HCT116 (cell line): Measurements from ENCODE around the gene FAT2. TPM values are rescaled to one million over a fixed set of nuclear protein-coding genes. Genes with fewer than 3 reads are reported as not detected.

Experiments
- ATAC-seq: fragments of 200-7000 bp; cut with Tn5 transposase; 2 replicates; pipeline ENCODE4 v1.9.1; 2020; ENCODE audit warnings: mild to moderate bottlenecking, moderate library complexity
- BruUV-seq: library from RNA; stranded (reverse); fragments of 400-500 nt; replicated peaks from 2 replicates; lab custom pipeline; 2021; lab: Mats Ljungman, UMichigan
- CTCF ChIA-PET: fragments of 300-600 bp; sonication (Branson Sonifier 250); formaldehyde crosslinking; loops from one replicate; lab custom pipeline; 2021; ENCODE audit warnings: antibody characterized with exemption; lab: Charles Lee
- POLR2A ChIA-PET: fragments of 300-600, 350-600 bp; sonication (Branson Sonifier 250); formaldehyde crosslinking; loops from one replicate; lab custom pipeline; 2021; ENCODE audit warnings: antibody characterized with exemption; lab: Charles Lee
- RAD21 ChIA-PET, 2 experiments: fragments of 300-600 bp; sonication (Branson Sonifier 250); formaldehyde crosslinking; loops; one replicate each; lab custom pipeline; 2023; ENCODE audit warnings: low total read pairs in 2 of 2; ENCODE audit not compliant: uncharacterized antibody in 2 of 2, unreplicated experiment in 2 of 2, low non-redundant PET in 1 of 2; lab: Charles Lee
- DNase-seq: peaks from one replicate; pipeline ENCODE4 v3.0.0-alpha.2; 2010; ENCODE audit warnings: low read depth, low spot score
- H2AFZ ChIP-seq: fragments of 200-600 bp; shearing (Covaris generic), sonication (generic); 2 replicates; pipeline ENCODE4 v1.6.1; 2017; ENCODE audit warnings: low read depth, mixed run types, mixed read lengths, antibody characterized with exemption, low read length; ENCODE audit not compliant: poor library complexity, severe bottlenecking
- H3K27ac ChIP-seq: 2 replicates; pipeline ENCODE4 v1.5.1; 2012; ENCODE audit warnings: low read depth, low read length
- H3K27me3 ChIP-seq: fragments of 200-600 bp; sonication (generic); 2 replicates; pipeline ENCODE4 v1.6.1; 2016; ENCODE audit warnings: mixed run types, low read length, mixed read lengths; ENCODE audit not compliant: insufficient read depth
- H3K36me3 ChIP-seq, 2 experiments: fragments of 200-500 bp in 1 of 2; fragments of 200-600 bp in 1 of 2; sonication (Bioruptor generic) in 1 of 2; sonication (generic) in 1 of 2; 2 replicates each; pipeline versions ENCODE4 v1.5.1 to v1.6.1; 2014 to 2016; ENCODE audit warnings: low read length in 2 of 2, inconsistent platforms in 1 of 2, mixed read lengths in 1 of 2, mixed run types in 1 of 2; ENCODE audit not compliant: insufficient read depth in 2 of 2, control insufficient read depth in 1 of 2
- H3K4me1 ChIP-seq, 2 experiments: fragments of 200-600 bp in 1 of 2; sonication (generic) in 1 of 2; 2 replicates each; pipeline versions ENCODE4 v1.5.1 to v1.6.1; 2012 to 2017; ENCODE audit warnings: low read length in 2 of 2, inconsistent platforms in 1 of 2, mild to moderate bottlenecking in 1 of 2, mixed read lengths in 1 of 2, mixed run types in 1 of 2, moderate library complexity in 1 of 2; ENCODE audit not compliant: insufficient read depth in 2 of 2, control insufficient read depth in 1 of 2
- H3K4me2 ChIP-seq: fragments of 200-600 bp; sonication (generic); 2 replicates; pipeline ENCODE4 v1.6.1; 2017; ENCODE audit warnings: mixed run types, low read length, mixed read lengths
- H3K4me3 ChIP-seq, 2 experiments: fragments of 200-600 bp in 1 of 2; sonication (generic) in 1 of 2; replicated peaks in 1 of 2; 2 replicates each; pipeline ENCODE4 v1.5.1; 2011 to 2016; ENCODE audit warnings: low read length in 2 of 2, control low read depth in 1 of 2, low read depth in 1 of 2, mild to moderate bottlenecking in 1 of 2, mixed read lengths in 1 of 2, mixed run types in 1 of 2
- H3K79me2 ChIP-seq: fragments of 200-600 bp; sonication (generic); 2 replicates; pipeline ENCODE4 v1.6.1; 2017; ENCODE audit warnings: mild to moderate bottlenecking, mixed run types, low read length, moderate library complexity, mixed read lengths; ENCODE audit not compliant: insufficient read depth
- H3K9ac ChIP-seq: fragments of 200-600 bp; sonication (generic); 2 replicates; pipeline ENCODE4 v1.6.1; 2016; ENCODE audit warnings: low read length, mixed read lengths
- H3K9me2 ChIP-seq: fragments of 200-600 bp; sonication (generic), shearing (Covaris generic); 2 replicates; pipeline ENCODE4 v1.6.1; 2017; ENCODE audit warnings: mixed run types, mild to moderate bottlenecking, moderate library complexity; ENCODE audit not compliant: insufficient read depth
- H3K9me3 ChIP-seq, 2 experiments: fragments of 200-500 bp in 1 of 2; fragments of 200-600 bp in 1 of 2; sonication (Bioruptor generic) in 1 of 2; sonication (generic) in 1 of 2; 2 replicates each; pipeline ENCODE4 v1.6.1; 2014 to 2017; ENCODE audit warnings: low read length in 2 of 2, mixed read lengths in 2 of 2, inconsistent platforms in 1 of 2, low read depth in 1 of 2, mild to moderate bottlenecking in 1 of 2, mixed run types in 1 of 2, moderate library complexity in 1 of 2; ENCODE audit not compliant: control insufficient read depth in 1 of 2, insufficient read depth in 1 of 2
- H4K20me1 ChIP-seq: fragments of 200-600 bp; sonication (generic), shearing (Covaris generic); 2 replicates; pipeline ENCODE4 v1.6.1; 2017; ENCODE audit warnings: mixed run types, mild to moderate bottlenecking, moderate library complexity; ENCODE audit not compliant: insufficient read depth
- CBX3 ChIP-seq: IDR thresholded peaks from 2 replicates; pipeline ENCODE4 v1.6.1; 2012; ENCODE audit warnings: low read depth
- CEBPB ChIP-seq: IDR thresholded peaks from 2 replicates; pipeline ENCODE4 v1.6.1; 2012; ENCODE audit warnings: low read depth
- EGR1 ChIP-seq: IDR thresholded peaks from 2 replicates; pipeline ENCODE4 v1.6.1; 2012; ENCODE audit warnings: low read depth
- ELF1 ChIP-seq: IDR thresholded peaks from 2 replicates; pipeline ENCODE4 v1.6.1; 2012; ENCODE audit warnings: low read depth, borderline replicate concordance
- EZH2 ChIP-seq: fragments of 200-600 bp; sonication (generic); IDR thresholded peaks from 2 replicates; pipeline ENCODE4 v1.6.1; 2017; ENCODE audit warnings: antibody characterized with exemption, mixed run types
- JUND ChIP-seq: IDR thresholded peaks from 2 replicates; pipeline ENCODE4 v1.6.1; 2012
- POLR2AphosphoS5 ChIP-seq: IDR thresholded peaks from 2 replicates; pipeline ENCODE4 v1.6.1; 2011; ENCODE audit warnings: mild to moderate bottlenecking, low read depth, low read length, moderate library complexity
- SP1 ChIP-seq: IDR thresholded peaks from 2 replicates; pipeline ENCODE4 v1.6.1; 2012; ENCODE audit warnings: low read depth
- SRF ChIP-seq: IDR thresholded peaks from 2 replicates; pipeline ENCODE4 v1.6.1; 2012; ENCODE audit warnings: low read depth
- YY1 ChIP-seq: IDR thresholded peaks from 2 replicates; pipeline ENCODE4 v1.6.1; 2011; ENCODE audit warnings: low read length, low read depth, moderate library complexity, mild to moderate bottlenecking; ENCODE audit not compliant: insufficient replicate concordance; ENCODE audit errors: extremely low read depth
- ZFX ChIP-seq: fragments of 450-650 bp; IDR thresholded peaks from 2 replicates; pipeline ENCODE4 v1.6.1; 2017
- ZNF274 ChIP-seq: fragments of 200-500 bp; sonication (Bioruptor generic); IDR thresholded peaks from 2 replicates; pipeline ENCODE4 v1.6.1; 2014; ENCODE audit warnings: mild to moderate bottlenecking, low read depth, low read length, inconsistent platforms
- intact Hi-C: fragments of 100-400 bp; cut with micrococcal nuclease; formaldehyde crosslinking; loops from 2 replicates; pipeline ENCODE4 v1.10.0; 2022
- total RNA-seq: library from RNA; stranded (reverse); gene quantifications from one replicate; pipeline ENCODE4 v1.2.1, GENCODE V29; 2021; ENCODE audit not compliant: unreplicated experiment
- TF ChIP-seq, protein P1 (sequence below), 3 experiments: fragments of 200-600 bp in 1 of 3; sonication (generic) in 1 of 3; IDR thresholded peaks in 2 of 3; conservative IDR thresholded peaks in 1 of 3; 2 replicates each; pipeline ENCODE4 v1.5.1; 2012 to 2017; ENCODE audit warnings: low read depth in 2 of 3, low read length in 2 of 3, antibody characterized with exemption in 1 of 3, borderline replicate concordance in 1 of 3, control low read depth in 1 of 3, mild to moderate bottlenecking in 1 of 3, mixed read lengths in 1 of 3, mixed run types in 1 of 3, moderate library complexity in 1 of 3; ENCODE audit not compliant: insufficient read depth in 1 of 3

The FAT2 gene
- total RNA-seq, 1 experiment from 2014 or later = 0.05 TPM

DNA sequence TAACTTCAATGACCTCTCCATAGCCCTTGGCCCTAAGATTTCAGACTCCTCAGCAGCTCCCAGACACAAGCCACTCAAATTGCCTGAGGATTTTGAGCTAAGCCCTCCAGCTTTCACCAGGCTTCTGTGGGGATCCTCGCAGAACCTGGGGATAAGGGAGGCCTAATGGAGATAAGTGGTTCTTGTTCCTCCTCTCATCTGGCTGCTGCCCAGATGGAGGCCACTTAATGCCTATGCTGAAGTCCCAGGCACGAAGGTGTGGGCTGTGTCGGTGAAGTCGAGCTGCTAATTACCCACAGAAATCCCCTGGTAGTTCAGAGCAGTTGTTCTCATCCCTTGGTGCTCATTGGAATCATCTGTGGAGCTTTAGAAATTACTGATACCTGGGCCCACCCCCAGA is 10.3 kb upstream of the FAT2 start:
- POLR2A ChIA-PET = no interaction called here
- Histone ChIP-seq H3K9ac (no peak overlapping the region), H3K27me3 (peaks cover 23% of the 10 kb centered on the region), H2AFZ (no peak overlapping the region), H3K4me2 (no peak overlapping the region), H3K9me2 (no peaks in the 10 kb centered on the region), H3K4me3 (no peak overlapping the region), H3K4me1 (no peaks in the 10 kb centered on the region), H3K27ac (no peak overlapping the region), H3K79me2 (no peaks in the 10 kb centered on the region), H3K36me3 (no peaks in the 10 kb centered on the region), H4K20me1 (no peaks in the 10 kb centered on the region), H3K9me3 (no peaks in the 10 kb centered on the region)
- no peak for ATAC-seq
- intact Hi-C loops = no loop called here
- CTCF ChIA-PET = no interaction called here
- RAD21 ChIA-PET = no interaction called here
- no TSS peak for BruUV-seq
- no peak for DNase-seq
- TF ChIP-seq JUND (no peak), EZH2 (no peak), CEBPB (no peak), EGR1 (no peak), SP1 (no peak), ELF1 (no peak), ZNF274 (no peak), POLR2AphosphoS5 (no peak), ZFX (no peak), YY1 (no peak), SRF (no peak), CBX3 (no peak)
- TF ChIP-seq, protein P1, sequence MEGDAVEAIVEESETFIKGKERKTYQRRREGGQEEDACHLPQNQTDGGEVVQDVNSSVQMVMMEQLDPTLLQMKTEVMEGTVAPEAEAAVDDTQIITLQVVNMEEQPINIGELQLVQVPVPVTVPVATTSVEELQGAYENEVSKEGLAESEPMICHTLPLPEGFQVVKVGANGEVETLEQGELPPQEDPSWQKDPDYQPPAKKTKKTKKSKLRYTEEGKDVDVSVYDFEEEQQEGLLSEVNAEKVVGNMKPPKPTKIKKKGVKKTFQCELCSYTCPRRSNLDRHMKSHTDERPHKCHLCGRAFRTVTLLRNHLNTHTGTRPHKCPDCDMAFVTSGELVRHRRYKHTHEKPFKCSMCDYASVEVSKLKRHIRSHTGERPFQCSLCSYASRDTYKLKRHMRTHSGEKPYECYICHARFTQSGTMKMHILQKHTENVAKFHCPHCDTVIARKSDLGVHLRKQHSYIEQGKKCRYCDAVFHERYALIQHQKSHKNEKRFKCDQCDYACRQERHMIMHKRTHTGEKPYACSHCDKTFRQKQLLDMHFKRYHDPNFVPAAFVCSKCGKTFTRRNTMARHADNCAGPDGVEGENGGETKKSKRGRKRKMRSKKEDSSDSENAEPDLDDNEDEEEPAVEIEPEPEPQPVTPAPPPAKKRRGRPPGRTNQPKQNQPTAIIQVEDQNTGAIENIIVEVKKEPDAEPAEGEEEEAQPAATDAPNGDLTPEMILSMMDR (IDR thresholded peaks at IDR 0.05 in 2 of 3, conservative IDR thresholded peaks at IDR 0.05 in 1 of 3; ENCODE audit: borderline replicate concordance in 1 of 3, insufficient read depth in 1 of 3, low read depth in 2 of 3, low read length in 2 of 3) = no peak
